ENCODE results near the gene IL34.

DNA sequence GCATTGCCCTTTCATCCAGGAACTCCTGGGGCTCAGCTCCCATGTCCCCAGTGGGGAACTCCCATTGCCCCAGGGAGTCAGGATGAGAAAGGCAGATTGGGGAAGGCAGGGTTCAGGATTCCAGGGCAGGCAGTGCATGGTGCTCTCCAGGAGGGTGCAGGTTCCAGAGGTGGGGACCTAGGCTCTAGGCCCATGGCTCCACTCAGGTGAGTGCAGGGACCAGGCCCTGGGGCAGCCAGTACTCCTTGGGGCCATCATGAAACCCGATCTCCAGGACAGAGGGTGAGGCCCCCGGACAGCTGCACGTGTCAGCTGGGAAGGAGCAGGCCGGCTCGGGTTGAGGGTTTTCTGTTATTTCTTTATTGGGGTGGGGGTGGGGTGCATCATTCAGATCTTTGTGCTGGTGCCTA lies 40.7 kb downstream of the IL34 start:
- TF ChIP-seq, protein P1, sequence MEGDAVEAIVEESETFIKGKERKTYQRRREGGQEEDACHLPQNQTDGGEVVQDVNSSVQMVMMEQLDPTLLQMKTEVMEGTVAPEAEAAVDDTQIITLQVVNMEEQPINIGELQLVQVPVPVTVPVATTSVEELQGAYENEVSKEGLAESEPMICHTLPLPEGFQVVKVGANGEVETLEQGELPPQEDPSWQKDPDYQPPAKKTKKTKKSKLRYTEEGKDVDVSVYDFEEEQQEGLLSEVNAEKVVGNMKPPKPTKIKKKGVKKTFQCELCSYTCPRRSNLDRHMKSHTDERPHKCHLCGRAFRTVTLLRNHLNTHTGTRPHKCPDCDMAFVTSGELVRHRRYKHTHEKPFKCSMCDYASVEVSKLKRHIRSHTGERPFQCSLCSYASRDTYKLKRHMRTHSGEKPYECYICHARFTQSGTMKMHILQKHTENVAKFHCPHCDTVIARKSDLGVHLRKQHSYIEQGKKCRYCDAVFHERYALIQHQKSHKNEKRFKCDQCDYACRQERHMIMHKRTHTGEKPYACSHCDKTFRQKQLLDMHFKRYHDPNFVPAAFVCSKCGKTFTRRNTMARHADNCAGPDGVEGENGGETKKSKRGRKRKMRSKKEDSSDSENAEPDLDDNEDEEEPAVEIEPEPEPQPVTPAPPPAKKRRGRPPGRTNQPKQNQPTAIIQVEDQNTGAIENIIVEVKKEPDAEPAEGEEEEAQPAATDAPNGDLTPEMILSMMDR (conservative IDR thresholded peaks at IDR 0.05; ENCODE audit: low read length): no peak
- TF ChIP-seq EZH2phosphoT487 (IDR thresholded peaks at IDR 0.05; ENCODE audit: borderline replicate concordance, low read depth, low read length): no peak

Measured in OCI-LY7 (cell line).